Activated naive CD8-positive, alpha-beta T cell treated with anti-CD3 and anti-CD28 coated beads, Interleukin-2, amount 50 U/mL, for 24 hours (primary cell): ENCODE data around the gene TTC13.

ENCODE experiments used
- ATAC-seq: fragments of 150-1000 bp; cut with Tn5 transposase; one replicate; pipeline ENCODE4 v1.10.0; 2021
- DNase-seq: peaks from one replicate; pipeline ENCODE4 v3.0.0; 2021
- H3K27ac Mint-ChIP-seq: one replicate; pipeline ENCODE4 v1.8.0; 2021; ENCODE audit warnings: mild to moderate bottlenecking, mixed read lengths
- H3K27me3 Mint-ChIP-seq: one replicate; pipeline ENCODE4 v1.8.0; 2021; ENCODE audit warnings: mixed read lengths
- H3K36me3 Mint-ChIP-seq: one replicate; pipeline ENCODE4 v1.8.0; 2021; ENCODE audit warnings: low read depth, mixed read lengths
- H3K4me1 Mint-ChIP-seq: one replicate; pipeline ENCODE4 v1.8.0; 2021; ENCODE audit warnings: mixed read lengths
- H3K4me3 Mint-ChIP-seq: one replicate; pipeline ENCODE4 v1.8.0; 2021; ENCODE audit warnings: mild to moderate bottlenecking, moderate library complexity, mixed read lengths
- H3K9me3 Mint-ChIP-seq: one replicate; pipeline ENCODE4 v1.8.0; 2021; ENCODE audit warnings: mixed read lengths

The TTC13 gene

DNA sequence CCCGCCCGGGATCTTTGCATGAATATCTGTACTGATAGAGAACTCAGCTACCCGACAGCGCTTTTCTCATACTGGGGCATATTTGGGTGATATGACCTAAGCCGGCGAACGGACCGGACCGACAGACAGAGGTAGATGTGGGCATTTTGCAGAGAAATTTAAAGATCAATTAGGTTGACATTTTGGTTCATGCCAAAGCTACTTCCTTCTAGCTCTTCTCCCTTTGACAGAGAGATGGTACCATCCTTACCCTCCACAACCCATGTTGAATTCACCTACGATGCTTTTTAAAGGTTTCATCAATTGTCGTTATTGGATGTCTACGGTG, 692 bp upstream of the TTC13 start:
- Mint-ChIP-seq H3K4me1 (peaks cover 24% of the 10 kb centered on the region), H3K9me3 (no peaks in the 10 kb centered on the region), H3K4me3 (no peak overlapping the region), H3K36me3 (peaks cover 16% of the 10 kb centered on the region), H3K27me3 (no peaks in the 10 kb centered on the region), H3K27ac (peak overlapping the region; percentile 94)
- no peak for ATAC-seq
- DNase-seq: no peak

DNA sequence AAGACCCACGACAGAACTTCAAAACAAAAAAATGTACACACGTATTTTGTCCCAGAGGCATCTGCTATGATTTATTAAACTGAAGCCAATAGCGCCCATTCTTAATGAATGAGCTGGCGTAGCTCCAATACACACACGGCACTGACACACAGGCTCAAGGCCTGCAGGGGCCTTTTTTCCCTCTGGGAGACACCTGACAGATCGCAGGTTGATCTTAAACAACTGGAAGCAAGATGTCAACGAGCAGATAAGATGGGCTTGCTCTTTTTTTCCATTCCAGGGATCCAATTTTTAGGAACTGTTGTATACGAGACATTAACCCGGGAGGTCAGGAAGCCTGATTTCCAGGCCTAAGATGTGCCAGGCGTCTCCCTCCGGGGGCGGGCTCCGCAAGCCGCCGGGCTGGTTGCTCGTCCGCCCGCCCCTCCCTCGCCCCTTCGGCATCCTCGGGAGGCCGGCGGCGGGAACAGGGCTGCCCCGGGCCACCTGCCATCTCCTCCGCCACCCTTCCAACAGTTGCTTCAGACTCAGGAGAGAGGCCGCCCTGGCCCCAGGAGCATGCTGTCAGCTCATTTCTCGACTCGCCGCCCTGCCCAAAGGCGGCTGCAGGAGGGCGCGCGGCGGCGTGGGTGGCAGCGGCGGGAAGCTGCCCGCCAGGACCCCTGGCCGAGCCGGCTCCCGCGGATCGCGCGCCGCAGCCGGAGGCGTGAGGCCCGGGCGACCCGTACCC, 735 bp downstream of the TTC13 start:
- H3K9me3 Mint-ChIP-seq: no peaks in the 10 kb centered on the region
- H3K27ac Mint-ChIP-seq: peak overlapping the region; percentile 90
- peaks cover 38% of the 10 kb centered on the region for H3K4me1 Mint-ChIP-seq
- peak; percentile 6 for ATAC-seq
- peak overlapping the region; percentile 91 for H3K4me3 Mint-ChIP-seq
- peak; percentile 48 for DNase-seq
- peaks cover 20% of the 10 kb centered on the region for H3K36me3 Mint-ChIP-seq
- no peaks in the 10 kb centered on the region for H3K27me3 Mint-ChIP-seq

DNA sequence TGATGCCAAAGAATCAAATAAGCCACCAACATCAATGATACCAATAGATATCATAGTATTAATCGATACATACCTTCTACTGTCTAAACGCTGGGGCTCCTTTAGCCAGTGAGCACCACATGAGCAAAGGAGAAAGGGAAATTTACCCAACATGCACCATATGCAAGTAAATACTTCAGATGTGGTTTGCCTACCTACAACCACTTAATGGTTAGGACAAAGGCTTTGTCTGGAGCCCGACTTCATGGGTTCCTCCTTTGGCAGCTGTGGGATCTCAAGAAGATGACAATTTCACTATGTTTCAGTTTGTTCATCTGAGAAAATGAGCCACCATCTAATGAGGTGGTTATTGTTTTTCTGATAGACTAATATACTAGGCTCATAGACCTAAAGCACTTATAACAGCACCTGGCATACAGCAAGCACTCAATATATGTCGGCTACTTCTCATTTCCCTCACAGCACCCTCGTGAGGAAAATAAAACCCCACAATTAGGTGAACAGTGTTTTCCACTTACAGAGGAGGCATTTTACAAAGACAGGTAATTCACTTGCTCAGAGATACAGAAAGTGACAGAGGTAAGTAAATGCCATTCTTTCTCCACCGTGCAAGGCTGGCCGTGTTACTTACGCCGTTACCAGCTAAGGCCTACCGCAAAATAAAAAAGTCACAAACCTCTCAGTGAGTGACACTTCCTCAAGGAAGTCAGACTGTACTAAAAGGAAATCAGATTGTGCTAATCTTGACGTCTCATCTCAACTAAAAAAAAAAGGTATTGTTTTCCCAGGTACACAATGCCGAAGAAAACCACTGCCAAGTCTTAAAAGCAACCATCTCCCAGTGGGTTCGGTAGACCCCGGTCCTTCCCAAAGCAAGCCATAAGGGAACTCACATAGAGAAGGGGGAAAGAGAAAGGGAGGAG, 1.6 kb downstream of the TTC13 start:
- ATAC-seq (no peak), DNase-seq (peak; percentile 20)
- H3K27ac Mint-ChIP-seq: peak overlapping the region; percentile 90
- peaks cover 20% of the 10 kb centered on the region for H3K36me3 Mint-ChIP-seq
- H3K4me1 Mint-ChIP-seq: peaks cover 46% of the 10 kb centered on the region
- H3K9me3 Mint-ChIP-seq: no peaks in the 10 kb centered on the region
- peak overlapping the region; percentile 91 for H3K4me3 Mint-ChIP-seq
- H3K27me3 Mint-ChIP-seq: no peaks in the 10 kb centered on the region

DNA sequence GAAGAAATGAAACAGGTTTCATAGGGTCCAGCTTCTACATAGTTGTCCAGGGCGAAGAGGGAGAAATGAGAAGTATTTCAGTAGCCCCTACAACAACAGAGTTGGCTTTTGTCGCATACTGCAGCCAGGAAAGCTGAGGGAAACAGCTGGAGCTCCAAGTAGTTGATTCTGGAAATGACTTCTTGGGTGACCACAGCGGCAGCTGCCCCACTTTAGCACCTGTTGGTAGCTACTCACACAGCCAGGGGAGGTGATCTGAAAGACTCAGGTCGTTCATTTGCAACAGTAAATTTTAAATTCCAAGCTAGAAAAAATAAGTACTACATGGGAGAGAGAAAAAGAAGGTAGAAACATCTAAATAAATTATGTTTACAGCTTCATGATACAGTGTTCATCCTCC, 2.3 kb downstream of the TTC13 start:
- H3K4me3 Mint-ChIP-seq: no peak overlapping the region
- H3K27ac Mint-ChIP-seq: peak overlapping the region; percentile 15
- no peak for ATAC-seq

DNA sequence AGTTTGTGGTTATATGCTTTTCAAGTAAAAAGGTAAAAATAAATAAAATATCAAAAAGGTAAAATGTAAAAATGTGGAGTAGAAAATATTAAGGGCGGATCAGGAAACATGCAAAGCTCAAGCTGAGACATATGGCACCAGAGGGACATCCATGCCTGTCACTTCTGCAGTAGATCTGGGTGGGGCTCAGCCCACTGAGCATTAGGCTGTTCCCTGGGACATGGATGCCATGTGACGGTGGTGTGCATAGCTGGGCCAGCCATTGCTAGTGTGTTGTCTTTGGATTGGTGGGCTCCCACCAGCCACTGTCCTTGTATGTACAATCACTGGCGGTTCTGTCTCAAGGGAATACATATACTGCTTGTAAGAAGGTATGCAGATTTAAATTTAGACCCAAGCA, 3.0 kb downstream of the TTC13 start:
- H3K9me3 Mint-ChIP-seq: no peaks in the 10 kb centered on the region
- ATAC-seq (no peak), DNase-seq (no peak)
- no peak overlapping the region for H3K4me3 Mint-ChIP-seq
- H3K27me3 Mint-ChIP-seq: no peaks in the 10 kb centered on the region
- peaks cover 20% of the 10 kb centered on the region for H3K36me3 Mint-ChIP-seq
- H3K4me1 Mint-ChIP-seq: peaks cover 53% of the 10 kb centered on the region
- peak overlapping the region; percentile 17 for H3K27ac Mint-ChIP-seq

More for the DNA sequence above, 2.3 kb downstream of the TTC13 start:
- DNase-seq: no peak
- H3K27me3 Mint-ChIP-seq: no peaks in the 10 kb centered on the region
- peaks cover 20% of the 10 kb centered on the region for H3K36me3 Mint-ChIP-seq
- H3K4me1 Mint-ChIP-seq: peaks cover 53% of the 10 kb centered on the region
- H3K9me3 Mint-ChIP-seq: no peaks in the 10 kb centered on the region

DNA sequence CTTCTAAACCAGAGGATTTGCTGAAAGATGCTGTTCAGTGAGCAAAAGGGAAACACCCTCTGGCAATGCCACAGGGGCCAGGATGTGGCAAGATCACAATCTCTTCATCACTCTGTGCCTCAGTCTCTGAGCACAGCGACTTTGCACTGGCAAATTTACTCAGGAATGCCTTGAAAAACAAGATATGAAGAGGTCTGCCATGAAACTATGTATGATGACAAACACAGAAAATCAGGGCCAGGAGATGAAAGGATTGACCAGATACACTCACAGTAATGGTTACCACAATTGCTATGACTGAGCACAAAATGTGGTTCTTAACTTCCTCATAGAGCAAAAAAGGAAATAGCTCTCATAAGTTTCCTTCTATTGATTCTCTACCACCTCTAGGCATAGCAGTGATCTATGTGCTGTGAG, 5.8 kb downstream of the TTC13 start:
- Mint-ChIP-seq H3K9me3 (no peaks in the 10 kb centered on the region), H3K36me3 (peaks cover 19% of the 10 kb centered on the region), H3K27me3 (no peaks in the 10 kb centered on the region), H3K4me3 (peak overlapping the region; percentile 29), H3K27ac (peak overlapping the region; percentile 76), H3K4me1 (peaks cover 59% of the 10 kb centered on the region)
- peak; percentile 38 for DNase-seq
- peak; percentile 80 for ATAC-seq

DNA sequence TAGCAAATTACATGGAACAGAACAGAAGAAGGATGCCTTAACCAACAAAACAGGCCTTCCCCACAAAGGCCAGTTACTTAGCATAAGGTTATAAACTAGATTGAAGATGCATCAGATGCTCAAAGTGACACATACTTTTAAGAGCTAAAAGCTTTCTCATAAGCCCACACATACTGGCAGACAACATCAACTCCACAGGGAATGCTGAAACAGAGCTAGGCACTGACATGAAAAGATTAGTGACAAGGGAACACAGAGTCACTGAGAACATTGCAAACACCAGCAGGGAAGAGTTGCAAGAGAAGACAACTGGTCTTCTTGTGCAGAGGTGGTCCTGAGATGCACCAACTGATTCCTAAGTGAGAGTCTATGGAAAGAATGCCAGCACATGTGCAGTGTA, 6.9 kb downstream of the TTC13 start:
- peak overlapping the region; percentile 0 for H3K27ac Mint-ChIP-seq
- no peaks in the 10 kb centered on the region for H3K27me3 Mint-ChIP-seq
- peaks cover 17% of the 10 kb centered on the region for H3K36me3 Mint-ChIP-seq
- ATAC-seq: no peak
- H3K4me1 Mint-ChIP-seq: peaks cover 51% of the 10 kb centered on the region
- no peak overlapping the region for H3K4me3 Mint-ChIP-seq
- DNase-seq: no peak
- H3K9me3 Mint-ChIP-seq: no peaks in the 10 kb centered on the region

DNA sequence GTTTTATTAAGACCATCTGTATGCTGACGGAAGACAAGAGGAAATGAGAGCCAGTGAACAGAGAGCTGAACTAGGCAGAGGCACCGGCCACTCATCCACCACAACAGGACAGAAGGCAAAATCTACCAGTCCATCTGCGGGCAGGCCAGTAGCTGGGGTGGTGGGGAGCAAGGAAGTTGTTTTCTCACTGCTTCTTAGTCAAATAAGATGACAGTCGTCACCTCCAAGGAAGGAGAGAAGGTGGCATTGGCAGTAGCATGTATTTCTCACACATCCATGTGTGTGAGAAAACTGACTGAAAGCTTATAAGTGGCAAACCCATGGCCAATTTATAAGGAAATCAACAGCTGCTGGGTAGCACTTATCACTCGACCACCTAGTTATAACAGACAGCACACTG, 8.2 kb downstream of the TTC13 start:
- H3K27ac Mint-ChIP-seq: no peak overlapping the region
- peaks cover 41% of the 10 kb centered on the region for H3K4me1 Mint-ChIP-seq
- H3K9me3 Mint-ChIP-seq: no peaks in the 10 kb centered on the region
- DNase-seq: no peak
- H3K4me3 Mint-ChIP-seq: no peak overlapping the region
- peaks cover 6% of the 10 kb centered on the region for H3K36me3 Mint-ChIP-seq
- ATAC-seq: no peak
- H3K27me3 Mint-ChIP-seq: no peaks in the 10 kb centered on the region

DNA sequence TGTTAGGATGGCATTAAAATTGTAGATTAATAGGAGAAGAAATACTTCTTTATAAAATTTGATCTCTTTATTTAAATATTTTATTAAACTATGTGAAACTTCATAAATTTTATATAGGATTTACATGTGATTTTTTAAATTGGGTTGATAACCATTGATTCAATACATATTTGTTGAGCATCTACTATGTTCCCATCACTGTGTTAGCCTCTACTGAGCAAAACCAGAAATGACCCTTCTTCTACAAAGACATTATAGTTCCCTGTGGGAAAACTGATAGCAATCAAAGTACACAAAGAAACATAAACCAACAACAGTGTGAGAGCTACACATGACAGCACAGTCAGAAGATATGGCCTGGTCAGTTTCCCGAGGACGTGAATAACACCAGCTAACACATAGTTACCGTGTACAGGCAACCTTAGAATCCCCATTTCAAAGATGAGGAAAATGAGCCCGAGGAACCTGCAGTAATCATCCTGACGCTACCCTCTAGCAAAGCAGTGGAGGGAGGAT, 12.2 kb downstream of the TTC13 start:
- Mint-ChIP-seq H3K27me3 (no peaks in the 10 kb centered on the region), H3K36me3 (peaks cover 6% of the 10 kb centered on the region), H3K4me1 (peaks cover 27% of the 10 kb centered on the region), H3K9me3 (no peaks in the 10 kb centered on the region), H3K4me3 (no peak overlapping the region), H3K27ac (no peak overlapping the region)
- ATAC-seq (no peak), DNase-seq (no peak)

DNA sequence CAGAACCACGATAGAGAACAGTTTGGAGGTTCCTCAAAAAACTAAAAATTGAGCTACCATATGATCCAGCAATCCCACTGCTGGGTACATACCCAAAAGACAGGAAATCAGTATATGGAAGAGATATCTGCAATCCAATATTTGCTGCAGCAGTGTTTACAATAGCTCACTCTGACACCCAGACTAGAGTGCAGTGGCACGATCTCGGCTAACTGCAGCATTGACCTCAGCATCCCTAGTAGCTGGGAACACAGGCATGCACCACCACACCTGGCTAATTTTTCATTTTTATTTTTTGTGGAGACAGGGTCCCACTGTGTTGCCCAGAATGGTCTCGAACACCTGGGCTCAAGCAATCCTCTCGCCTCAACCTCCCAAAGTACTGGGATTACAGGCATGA, 13.1 kb downstream of the TTC13 start:
- no peaks in the 10 kb centered on the region for H3K9me3 Mint-ChIP-seq
- no peak overlapping the region for H3K27ac Mint-ChIP-seq
- ATAC-seq: no peak
- H3K4me3 Mint-ChIP-seq: no peak overlapping the region
- peaks cover 32% of the 10 kb centered on the region for H3K4me1 Mint-ChIP-seq
- no peaks in the 10 kb centered on the region for H3K27me3 Mint-ChIP-seq
- no peak for DNase-seq
- peaks cover 14% of the 10 kb centered on the region for H3K36me3 Mint-ChIP-seq

DNA sequence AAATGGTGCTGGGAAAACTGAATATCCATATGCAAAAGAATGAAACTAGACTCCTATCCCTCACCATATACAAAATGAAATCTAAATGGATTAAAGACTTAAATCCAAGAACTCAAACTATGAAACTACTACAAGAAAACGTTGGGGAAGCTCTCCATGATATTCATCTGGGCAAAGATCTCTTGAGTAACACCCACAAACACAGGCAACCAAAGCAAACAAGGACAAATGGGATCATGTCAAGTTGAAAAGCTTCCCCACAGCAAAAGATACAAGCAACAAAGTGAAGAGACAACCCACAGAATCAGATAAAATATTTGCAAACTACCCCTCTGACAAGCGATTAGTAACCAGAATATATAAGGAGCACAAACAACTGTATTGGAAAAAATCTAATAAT, 13.8 kb downstream of the TTC13 start:
- Mint-ChIP-seq H3K9me3 (no peaks in the 10 kb centered on the region), H3K4me3 (no peak overlapping the region), H3K4me1 (peaks cover 29% of the 10 kb centered on the region), H3K27ac (no peak overlapping the region), H3K36me3 (peaks cover 18% of the 10 kb centered on the region), H3K27me3 (no peaks in the 10 kb centered on the region)
- ATAC-seq (no peak), DNase-seq (no peak)

DNA sequence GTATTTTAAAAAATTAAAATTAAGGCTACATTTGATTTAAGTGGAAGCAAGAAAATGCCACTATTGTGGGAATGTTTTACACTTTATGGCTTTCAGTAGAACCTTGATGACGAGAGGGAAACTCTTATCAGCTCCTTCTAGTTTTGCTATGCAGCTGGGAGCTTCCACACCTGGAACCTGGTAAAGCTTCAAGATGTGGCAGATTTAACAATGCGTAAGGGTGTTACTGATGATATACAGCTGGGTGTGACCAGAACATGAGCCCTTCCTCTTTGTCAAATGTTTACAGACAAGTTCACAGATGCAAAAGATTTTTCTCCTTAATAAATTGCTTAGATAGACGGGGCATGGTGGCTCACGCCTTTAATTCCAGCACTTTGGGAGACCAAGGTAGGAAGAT, 20.3 kb downstream of the TTC13 start:
- peaks cover 26% of the 10 kb centered on the region for H3K4me1 Mint-ChIP-seq
- H3K27ac Mint-ChIP-seq: no peak overlapping the region

DNA sequence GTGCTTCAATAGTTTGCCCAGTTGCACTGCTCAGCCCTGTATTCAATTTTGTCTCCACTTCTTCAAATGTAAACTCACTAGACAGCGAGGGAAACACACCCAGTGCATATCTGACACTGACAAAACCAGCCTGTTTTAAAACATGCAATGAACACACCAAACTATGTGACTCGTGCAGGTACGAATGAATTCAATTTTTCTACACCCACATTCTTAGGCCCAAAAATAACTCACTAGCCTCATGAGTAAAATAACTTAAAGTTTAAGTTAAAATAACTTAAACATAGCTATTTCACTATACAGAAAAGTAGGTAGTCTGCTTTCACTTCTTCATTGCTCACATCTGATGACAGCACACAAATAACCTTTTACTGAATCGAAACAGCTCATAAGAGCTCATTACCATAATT, 21.1 kb downstream of the TTC13 start:
- no peak overlapping the region for H3K27ac Mint-ChIP-seq
- DNase-seq: no peak
- no peaks in the 10 kb centered on the region for H3K9me3 Mint-ChIP-seq
- no peak for ATAC-seq
- no peak overlapping the region for H3K4me3 Mint-ChIP-seq
- peaks cover 44% of the 10 kb centered on the region for H3K36me3 Mint-ChIP-seq
- peaks cover 22% of the 10 kb centered on the region for H3K4me1 Mint-ChIP-seq
- no peaks in the 10 kb centered on the region for H3K27me3 Mint-ChIP-seq

More for the DNA sequence above, 20.3 kb downstream of the TTC13 start:
- no peaks in the 10 kb centered on the region for H3K9me3 Mint-ChIP-seq
- no peak for ATAC-seq
- peaks cover 40% of the 10 kb centered on the region for H3K36me3 Mint-ChIP-seq
- no peak for DNase-seq
- no peak overlapping the region for H3K4me3 Mint-ChIP-seq
- no peaks in the 10 kb centered on the region for H3K27me3 Mint-ChIP-seq

DNA sequence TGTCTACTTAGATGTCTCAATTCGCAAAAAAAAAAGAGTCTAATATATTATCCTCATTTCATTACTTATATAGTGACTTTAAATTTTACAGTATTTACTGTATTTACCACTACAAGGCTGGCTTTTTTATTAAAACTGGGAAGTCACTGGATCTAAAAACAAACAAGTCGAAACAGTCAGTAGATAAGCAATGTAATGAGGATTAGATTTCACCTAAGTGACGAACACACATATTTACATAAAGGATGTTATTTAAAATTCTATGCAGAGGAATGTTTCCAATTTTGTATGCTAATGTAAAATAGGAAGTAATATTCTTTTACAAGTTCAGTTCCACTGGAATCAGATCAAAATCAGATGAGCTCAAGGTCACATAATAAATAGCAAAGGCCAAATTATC, 28.3 kb downstream of the TTC13 start:
- ATAC-seq: no peak
- Mint-ChIP-seq H3K27me3 (no peaks in the 10 kb centered on the region), H3K4me3 (no peak overlapping the region), H3K27ac (no peak overlapping the region), H3K9me3 (no peaks in the 10 kb centered on the region), H3K4me1 (peaks cover 10% of the 10 kb centered on the region), H3K36me3 (peaks cover 32% of the 10 kb centered on the region)
- no peak for DNase-seq

DNA sequence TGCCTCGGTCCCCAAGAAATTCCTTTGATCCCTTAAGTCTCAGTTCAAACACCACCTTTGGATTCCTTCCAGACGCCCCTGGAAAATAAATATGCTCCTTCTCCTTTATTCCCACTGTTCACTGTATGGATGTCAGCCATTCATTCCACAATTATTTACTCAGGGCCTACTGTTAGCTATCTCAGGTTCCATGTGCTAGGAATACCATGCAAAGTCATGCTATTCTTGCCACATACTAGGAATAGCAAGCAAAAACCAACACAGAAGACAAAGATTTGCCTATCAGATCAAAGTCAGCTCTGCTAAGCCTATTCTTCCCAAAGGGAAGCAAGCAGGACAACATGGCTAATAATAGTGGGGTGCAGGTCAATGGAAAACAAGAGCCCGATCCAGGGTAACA, 29.8 kb downstream of the TTC13 start:
- Mint-ChIP-seq H3K36me3 (peaks cover 40% of the 10 kb centered on the region), H3K27me3 (no peaks in the 10 kb centered on the region), H3K27ac (no peak overlapping the region), H3K9me3 (no peaks in the 10 kb centered on the region), H3K4me1 (peaks cover 10% of the 10 kb centered on the region), H3K4me3 (no peak overlapping the region)
- DNase-seq (no peak), ATAC-seq (no peak)
